ENCODE results near the gene NACAD. TPM values are rescaled to one million over a fixed set of nuclear protein-coding genes. Genes with fewer than 3 reads are reported as not detected.
"Not testable (repeated sequence)": the region's sequence is repeated elsewhere in the genome, so short reads cannot be mapped to it uniquely, and the experiment has no call there.

NACAD gene
- total RNA-seq, 1 donor from 2014 or later, result 0.20 TPM

GRCh38 chr7:45116048-45116447 lies 27.3 kb upstream of the NACAD start:
- ATAC-seq, result no peak

- ATAC-seq, result no peak
These were observed 26.2 kb upstream of the NACAD start for GRCh38 chr7:45114926-45115325.

GRCh38 chr7:45114257-45114656 lies 25.5 kb upstream of the NACAD start:
- ATAC-seq, result not testable (repeated sequence)

DNA sequence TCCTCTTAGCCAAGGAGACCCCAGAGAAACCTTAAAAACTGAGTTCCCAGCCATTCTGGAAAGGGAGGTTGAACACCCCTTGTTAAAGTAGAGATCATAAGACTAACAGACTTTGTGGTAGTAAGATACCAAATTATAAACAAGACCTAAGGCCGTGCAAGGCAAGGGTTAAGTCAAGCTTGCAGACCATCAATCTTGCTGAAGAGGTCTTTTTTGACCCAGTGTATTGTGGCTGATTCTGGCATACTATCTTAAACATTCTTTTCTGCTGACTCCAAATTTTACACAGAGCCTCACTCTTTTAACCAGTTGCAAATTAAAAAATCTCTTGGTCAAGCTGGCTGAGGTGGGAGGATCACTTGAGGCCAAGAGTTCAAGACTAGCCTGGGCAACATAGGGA lies 23.9 kb upstream of the NACAD start:
- no peak for ATAC-seq

- peak; percentile 98 for ATAC-seq
These were observed 22.8 kb upstream of the NACAD start, which contains the start of gene TBRG4 for GRCh38 chr7:45111298-45112223. Gene TBRG4, minus strand, starts transcription at chr7:45111697. Its CDS starts 2,460 bp downstream, at chr7:45109237.

DNA sequence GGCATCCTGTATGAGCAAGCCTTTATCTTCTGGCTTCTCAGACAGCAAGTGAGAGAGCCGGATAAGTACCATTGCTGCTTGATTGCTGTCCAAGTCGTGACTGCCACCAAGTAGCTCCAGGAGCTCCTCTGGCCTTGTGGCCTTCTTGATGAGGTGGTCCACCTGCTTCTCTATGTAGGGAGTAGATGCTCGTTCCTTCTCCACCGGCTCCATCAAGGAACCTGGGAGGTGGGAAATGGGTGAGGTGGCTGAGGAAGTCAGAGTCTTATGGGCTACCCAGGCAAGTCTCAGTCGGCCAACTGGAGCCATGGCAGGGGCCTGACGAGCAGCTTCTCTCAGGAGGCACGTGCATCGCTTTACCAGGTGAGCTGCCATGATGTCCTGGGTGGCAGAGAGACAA lies 20.1 kb upstream of the NACAD start:
- no peak for ATAC-seq

- ATAC-seq, result no peak
These were observed 18.6 kb upstream of the NACAD start for GRCh38 chr7:45107356-45107755.

DNA sequence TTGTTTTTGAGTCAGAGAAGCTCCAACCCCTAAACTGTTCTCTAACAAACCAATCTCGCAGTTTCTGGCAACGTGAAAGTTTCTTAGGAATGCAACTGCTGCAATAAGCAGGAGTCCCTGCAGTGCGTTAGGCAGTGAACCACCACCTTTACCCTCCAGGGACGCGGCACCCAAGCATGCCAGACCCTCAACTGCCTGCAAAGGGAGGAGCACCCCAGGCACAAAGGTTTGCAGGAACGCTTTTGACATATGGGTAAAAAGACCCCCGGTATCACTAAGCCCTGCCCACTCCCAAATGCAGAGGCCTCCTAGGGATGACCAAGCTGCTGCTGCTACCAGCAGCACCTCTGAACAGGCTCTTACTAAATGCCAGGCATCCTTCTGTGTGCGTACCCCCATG lies 18.1 kb upstream of the NACAD start:
- no peak for ATAC-seq

- ATAC-seq, result no peak
These were observed 16.9 kb upstream of the NACAD start for GRCh38 chr7:45105588-45106188.

GRCh38 chr7:45104844-45105587 lies 16.2 kb upstream of the NACAD start:
- no peak for ATAC-seq

GRCh38 chr7:45103958-45104843 lies 15.4 kb upstream of the NACAD start:
- ATAC-seq, result no peak

DNA sequence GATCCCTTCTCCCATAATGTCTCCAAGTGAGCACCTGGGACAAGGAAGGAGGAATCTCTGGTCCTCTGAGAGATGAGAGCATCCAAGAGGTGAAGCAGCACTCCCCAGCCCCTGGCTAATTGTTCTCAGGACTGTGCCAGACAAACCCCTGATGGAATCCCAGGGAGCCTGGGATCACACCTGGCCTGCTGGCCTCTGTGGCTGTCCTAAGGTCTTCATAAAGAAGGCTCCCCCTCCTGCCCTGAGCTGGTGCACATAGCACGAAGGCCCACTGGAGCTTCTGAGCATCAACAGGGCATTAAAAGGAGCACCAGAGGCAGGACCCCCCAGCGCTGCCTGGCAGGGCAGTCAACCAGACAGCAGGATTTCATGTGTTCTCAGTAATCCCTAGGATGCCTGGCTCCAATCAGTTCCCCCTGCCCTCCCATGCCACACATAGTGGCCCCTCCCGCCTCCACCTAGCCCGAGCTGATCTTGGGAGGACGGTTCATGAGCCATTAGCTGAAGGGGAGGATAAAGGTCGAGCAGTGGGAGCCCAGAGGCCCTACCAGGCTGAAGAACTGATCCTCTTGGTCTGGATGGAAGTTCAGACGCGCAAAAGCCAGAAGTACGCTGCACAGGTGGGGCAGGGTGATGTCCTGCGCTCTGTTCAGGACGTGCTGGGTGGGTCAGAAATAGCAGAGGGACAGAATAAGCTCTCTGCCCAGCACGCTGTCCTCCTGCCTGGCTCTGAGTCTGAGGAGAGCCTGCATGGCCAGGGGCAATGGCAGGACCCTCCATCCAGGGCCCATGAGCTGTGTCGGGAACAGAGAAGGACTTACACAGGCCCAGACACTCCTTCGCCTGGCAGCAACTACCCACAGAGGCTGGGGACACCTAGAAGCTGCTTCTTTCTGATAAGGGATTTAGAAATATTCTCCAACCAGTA lies 14.3 kb upstream of the NACAD start:
- no peak for ATAC-seq

DNA sequence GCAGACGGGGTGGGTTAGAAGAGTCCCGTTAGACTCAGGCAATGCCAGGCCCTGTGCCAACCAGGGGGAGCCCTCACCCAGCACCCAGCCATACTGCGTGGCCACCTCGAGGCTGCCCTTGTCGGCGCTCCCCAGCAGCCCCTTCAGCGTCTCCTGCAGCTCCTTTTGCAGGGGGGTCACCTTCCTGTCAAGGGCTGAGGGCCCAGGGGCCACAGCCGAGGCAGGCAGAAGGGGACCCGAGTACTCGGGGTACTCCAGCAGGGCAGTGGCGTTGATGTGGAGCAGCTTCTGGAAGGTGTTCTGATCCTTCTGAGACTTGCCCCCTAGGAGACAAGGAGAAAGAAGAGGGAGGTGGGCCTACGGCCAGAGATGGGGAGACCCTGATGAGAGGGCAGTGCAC lies 13.0 kb upstream of the NACAD start:
- ATAC-seq, result no peak

GRCh38 chr7:45100761-45101480 lies 12.2 kb upstream of the NACAD start:
- ATAC-seq, result no peak

DNA sequence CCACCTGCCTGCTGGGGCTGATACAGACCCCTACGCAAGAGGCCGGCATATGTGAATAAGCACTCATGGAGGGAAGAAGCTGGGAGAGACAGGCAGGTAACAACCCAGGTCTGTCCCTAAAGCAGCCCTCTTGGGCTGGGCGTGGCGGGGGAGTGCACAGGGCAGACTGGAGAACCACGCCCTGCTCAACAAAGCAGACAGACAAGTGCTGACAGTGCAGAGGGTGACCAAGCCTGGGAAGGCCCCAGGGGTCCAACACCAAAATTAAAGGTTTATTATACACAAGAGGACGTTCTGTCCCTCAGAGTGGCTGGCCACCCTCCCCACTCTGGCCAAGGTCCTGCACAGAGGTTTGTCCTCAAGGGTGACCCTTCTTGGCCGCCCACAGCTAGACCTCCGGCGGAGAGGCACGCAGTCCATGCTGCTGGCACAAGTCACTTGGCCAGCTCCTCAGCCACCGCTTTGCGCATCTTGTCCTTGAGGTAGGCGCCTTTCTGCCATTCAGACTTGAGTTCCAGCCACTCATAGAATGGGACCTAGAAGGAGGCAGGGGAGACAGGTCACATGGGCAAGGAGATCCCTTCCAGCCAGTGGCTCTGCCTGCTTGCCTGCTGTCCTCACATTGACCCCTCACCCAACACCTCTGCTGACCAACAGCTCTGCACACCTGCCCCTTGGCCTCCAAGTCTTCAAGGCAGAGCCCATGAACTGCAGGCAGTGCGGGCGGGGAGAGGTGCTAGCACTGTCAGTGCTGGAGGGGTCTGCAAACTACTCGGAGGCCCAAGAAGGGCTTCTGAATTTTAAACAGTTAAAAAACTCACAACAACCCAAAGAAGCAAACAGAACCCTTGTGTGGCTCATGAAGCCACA lies 11.4 kb upstream of the NACAD start:
- peak; percentile 89 for ATAC-seq

DNA sequence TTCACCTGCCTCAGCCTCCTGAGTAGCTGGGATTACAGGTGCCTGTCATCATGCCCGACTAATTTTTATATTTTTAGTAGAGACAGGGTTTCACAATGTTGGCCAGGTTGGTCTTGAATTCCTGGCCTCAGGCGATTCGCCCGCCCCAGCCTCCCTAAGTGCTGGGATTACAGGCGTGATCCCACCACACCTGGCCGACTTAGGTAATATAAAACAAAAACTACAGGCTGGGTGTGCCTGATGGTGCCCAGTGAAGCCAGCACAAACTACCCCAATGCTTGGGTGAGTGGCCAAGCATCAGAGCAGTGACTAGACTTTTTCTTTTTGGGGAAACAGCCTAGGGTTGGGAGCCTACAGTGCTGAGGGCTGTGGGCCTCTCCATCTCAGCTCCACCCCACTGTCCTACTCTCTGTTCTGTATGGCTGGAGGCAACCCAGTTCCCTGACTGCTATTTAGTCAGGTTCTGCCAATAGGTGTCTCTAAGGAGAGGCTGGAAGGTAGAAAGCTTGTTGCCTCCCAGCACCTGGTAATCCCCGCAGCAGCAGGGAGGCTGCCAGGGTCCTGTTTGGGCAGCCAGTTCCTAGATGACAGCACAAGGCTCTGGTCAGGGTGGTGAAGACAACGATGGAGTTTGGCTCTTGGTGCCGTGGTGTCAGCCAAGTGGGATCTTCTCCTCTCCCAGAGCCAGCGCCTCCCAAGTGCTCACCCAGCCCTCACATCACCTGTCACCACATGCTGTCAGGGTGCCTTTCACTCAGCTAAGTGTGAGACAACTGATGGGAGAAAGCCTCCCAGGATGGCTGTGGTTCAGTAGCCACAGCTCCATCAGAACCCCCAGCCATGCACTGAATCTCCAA lies 10.4 kb upstream of the NACAD start:
- peak; percentile 41 for ATAC-seq

GRCh38 chr7:45092931-45093235 lies 4.1 kb upstream of the NACAD start:
- no peak for ATAC-seq

DNA sequence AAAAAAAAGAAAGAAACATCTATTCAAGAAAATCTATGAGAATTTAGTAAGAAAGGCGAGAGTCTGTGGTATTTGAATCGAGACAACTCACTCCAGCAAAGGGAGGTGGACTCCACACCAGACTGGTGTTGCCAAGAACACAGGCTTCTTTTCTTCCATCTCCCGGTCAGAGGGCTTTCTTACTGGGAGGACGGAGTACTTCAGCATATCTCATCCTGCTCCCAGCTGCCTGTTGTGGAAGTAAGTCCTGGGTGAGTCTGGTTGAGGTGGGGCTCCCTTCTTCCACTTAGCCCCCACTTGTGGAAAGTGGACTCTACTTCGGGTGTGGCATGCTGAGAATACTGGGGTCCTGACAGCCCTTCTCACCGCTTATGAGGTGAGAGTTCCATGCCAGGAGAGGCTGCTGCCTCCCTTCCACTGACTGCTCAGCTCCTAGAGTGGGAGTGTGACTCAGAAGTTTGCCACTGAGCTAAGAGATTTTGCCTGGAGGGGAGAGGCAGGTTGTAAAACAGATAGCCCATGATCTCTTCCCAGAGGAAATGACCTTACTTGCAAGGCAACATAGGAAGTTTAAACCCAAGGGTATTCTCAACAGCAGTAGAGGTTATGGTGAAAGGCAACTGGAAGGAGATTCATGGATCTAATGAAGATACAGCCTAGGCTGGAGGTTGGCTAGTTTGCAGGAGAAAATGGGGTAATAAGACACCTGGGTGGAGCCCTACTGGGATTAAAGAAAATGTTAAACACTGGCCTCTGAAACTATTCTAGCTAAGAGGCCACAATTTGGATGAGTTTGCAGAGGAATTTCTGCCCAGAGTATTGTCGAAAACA lies 3.5 kb upstream of the NACAD start:
- no peak for ATAC-seq
